ENCODE measurements around the gene MCF2L2. TPM values are rescaled to one million over a fixed set of nuclear protein-coding genes. Genes with fewer than 3 reads are reported as not detected.

Gene MCF2L2
- total RNA-seq, 1 donor from 2014 or later, result 1.2 TPM

GRCh38 chr3:183312433-183312832 is 116.0 kb downstream of the MCF2L2 start:
- intact Hi-C loops (cut with DNase I), result no loop called here
- H3K27me3 ChIP-seq, result no peaks in the 10 kb centered on the region
- no peaks in the 10 kb centered on the region for H3K9me3 ChIP-seq
- TF ChIP-seq CTCF (IDR thresholded peaks at IDR 0.05), result no peak
- no peak for DNase-seq
- no peak overlapping the region for H3K4me3 ChIP-seq
- no peaks in the 10 kb centered on the region for H3K4me1 ChIP-seq
- no peak for ATAC-seq
- H3K36me3 ChIP-seq, result no peaks in the 10 kb centered on the region
- H3K27ac ChIP-seq, result no peak overlapping the region

GRCh38 chr3:183310936-183311335 is 117.5 kb downstream of the MCF2L2 start:
- DNase-seq (no peak), ATAC-seq (no peak)
- peaks cover 9% of the 10 kb centered on the region for H3K4me1 ChIP-seq
- intact Hi-C loops (cut with DNase I), result no loop called here
- no peak for TF ChIP-seq CTCF (IDR thresholded peaks at IDR 0.05)
- H3K36me3 ChIP-seq, result no peaks in the 10 kb centered on the region
- H3K27me3 ChIP-seq, result no peaks in the 10 kb centered on the region
- H3K4me3 ChIP-seq, result no peak overlapping the region
- H3K27ac ChIP-seq, result no peak overlapping the region
- H3K9me3 ChIP-seq, result no peaks in the 10 kb centered on the region

- DNase-seq, result no peak
- Histone ChIP-seq H3K36me3 (no peaks in the 10 kb centered on the region), H3K27me3 (no peaks in the 10 kb centered on the region), H3K4me1 (peaks cover 9% of the 10 kb centered on the region), H3K27ac (no peak overlapping the region), H3K9me3 (no peaks in the 10 kb centered on the region), H3K4me3 (no peak overlapping the region)
- no peak for TF ChIP-seq CTCF (IDR thresholded peaks at IDR 0.05)
- intact Hi-C loops (cut with DNase I), result no loop called here
- no peak for ATAC-seq
Measured at GRCh38 chr3:183309276-183309675, 119.1 kb downstream of the MCF2L2 start.

DNA sequence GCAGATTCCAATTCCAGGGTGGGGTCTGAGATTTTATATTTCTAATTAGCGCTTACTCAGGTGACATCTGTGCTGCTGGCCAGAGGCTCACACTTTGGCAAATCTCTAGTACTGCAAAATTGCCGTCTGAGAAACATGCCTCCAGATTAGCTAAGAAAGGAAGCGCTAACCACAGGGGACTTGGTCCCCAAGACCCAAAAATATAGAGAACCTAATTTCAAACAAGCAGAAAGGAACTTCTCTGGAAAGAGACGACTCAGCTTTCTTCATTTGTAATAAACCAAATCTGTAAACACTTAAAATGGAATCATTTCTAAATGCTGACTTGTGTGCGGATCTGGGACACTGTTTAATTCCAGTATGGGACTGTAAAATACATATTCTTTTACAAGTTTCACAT is 119.7 kb downstream of the MCF2L2 start:
- no peak for TF ChIP-seq CTCF (IDR thresholded peaks at IDR 0.05)
- ATAC-seq (no peak), DNase-seq (no peak)
- intact Hi-C loops (cut with DNase I), result no loop called here
- no peaks in the 10 kb centered on the region for H3K36me3 ChIP-seq
- H3K27ac ChIP-seq, result no peak overlapping the region
- H3K27me3 ChIP-seq, result no peaks in the 10 kb centered on the region
- no peak overlapping the region for H3K4me3 ChIP-seq
- no peaks in the 10 kb centered on the region for H3K9me3 ChIP-seq
- H3K4me1 ChIP-seq, result peaks cover 9% of the 10 kb centered on the region

DNA sequence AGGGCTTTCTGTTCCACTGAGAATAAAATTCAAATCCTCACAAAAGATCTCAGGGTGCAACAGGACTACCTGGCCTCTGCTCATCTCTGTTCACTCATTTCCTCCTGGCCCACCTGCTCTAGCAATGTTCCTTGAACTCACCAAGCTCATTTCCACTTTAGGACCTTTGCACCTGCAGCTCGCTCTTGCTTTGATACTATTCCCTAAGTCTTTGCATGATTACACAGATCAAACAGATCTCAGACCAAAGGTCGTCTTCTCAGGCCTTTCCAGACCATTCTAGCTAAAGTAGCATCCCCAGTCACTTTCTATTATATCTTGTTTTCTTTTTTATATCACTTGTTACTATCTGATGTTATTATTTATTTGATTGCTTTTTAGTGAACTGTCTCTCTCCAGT is 120.7 kb downstream of the MCF2L2 start:
- TF ChIP-seq CTCF (IDR thresholded peaks at IDR 0.05), result no peak
- no peak for ATAC-seq
- peaks cover 9% of the 10 kb centered on the region for H3K4me1 ChIP-seq
- H3K36me3 ChIP-seq, result no peaks in the 10 kb centered on the region
- H3K9me3 ChIP-seq, result no peaks in the 10 kb centered on the region
- intact Hi-C loops (cut with DNase I), result no loop called here
- H3K27me3 ChIP-seq, result no peaks in the 10 kb centered on the region
- no peak for DNase-seq
- H3K27ac ChIP-seq, result no peak overlapping the region
- no peak overlapping the region for H3K4me3 ChIP-seq

Measured in upper lobe of right lung (tissue), 1 donor.